Loucy (cell line): ENCODE data around the gene FGD5.

ENCODE experiments used
- EZH2phosphoT487 ChIP-seq: fragments of 200-600 bp; IDR thresholded peaks from 2 replicates; pipeline ENCODE4 v1.6.1; 2018; ENCODE audit warnings: antibody characterized with exemption, mild to moderate bottlenecking, moderate library complexity, borderline replicate concordance
- TF ChIP-seq, protein P1 (sequence below): fragments of 200-600 bp; sonication (generic); conservative IDR thresholded peaks from 2 replicates; pipeline ENCODE4 v1.5.1; 2014; ENCODE audit warnings: mild to moderate bottlenecking, antibody characterized with exemption, low read length

DNA sequence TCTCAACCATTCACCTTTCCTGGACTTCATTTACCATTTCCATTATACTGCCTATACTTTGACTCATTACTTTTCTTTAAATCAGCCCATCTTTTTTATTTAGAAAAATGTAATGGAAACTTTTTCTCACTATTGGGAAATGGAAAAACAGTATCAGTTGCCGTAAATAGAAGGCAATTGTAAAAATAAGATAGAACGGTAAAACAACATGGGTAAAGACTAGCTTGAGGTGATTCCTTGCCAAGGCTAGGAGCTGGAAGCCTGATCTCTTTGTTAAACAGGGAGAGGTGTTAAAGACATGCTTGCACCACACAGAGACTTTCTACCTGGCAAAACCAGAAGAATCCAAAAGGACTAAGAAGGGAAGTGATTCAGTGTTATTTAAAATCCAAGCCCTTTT lies 5.9 kb downstream of the FGD5 start:
- TF ChIP-seq, protein P1, sequence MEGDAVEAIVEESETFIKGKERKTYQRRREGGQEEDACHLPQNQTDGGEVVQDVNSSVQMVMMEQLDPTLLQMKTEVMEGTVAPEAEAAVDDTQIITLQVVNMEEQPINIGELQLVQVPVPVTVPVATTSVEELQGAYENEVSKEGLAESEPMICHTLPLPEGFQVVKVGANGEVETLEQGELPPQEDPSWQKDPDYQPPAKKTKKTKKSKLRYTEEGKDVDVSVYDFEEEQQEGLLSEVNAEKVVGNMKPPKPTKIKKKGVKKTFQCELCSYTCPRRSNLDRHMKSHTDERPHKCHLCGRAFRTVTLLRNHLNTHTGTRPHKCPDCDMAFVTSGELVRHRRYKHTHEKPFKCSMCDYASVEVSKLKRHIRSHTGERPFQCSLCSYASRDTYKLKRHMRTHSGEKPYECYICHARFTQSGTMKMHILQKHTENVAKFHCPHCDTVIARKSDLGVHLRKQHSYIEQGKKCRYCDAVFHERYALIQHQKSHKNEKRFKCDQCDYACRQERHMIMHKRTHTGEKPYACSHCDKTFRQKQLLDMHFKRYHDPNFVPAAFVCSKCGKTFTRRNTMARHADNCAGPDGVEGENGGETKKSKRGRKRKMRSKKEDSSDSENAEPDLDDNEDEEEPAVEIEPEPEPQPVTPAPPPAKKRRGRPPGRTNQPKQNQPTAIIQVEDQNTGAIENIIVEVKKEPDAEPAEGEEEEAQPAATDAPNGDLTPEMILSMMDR: no peak
- TF ChIP-seq EZH2phosphoT487: no peak
